ENCODE results near the gene MRPL50. TPM values are rescaled to one million over a fixed set of nuclear protein-coding genes. Genes with fewer than 3 reads are reported as not detected.

Gene MRPL50
- total RNA-seq, 4 donors from 2014 or later = 3.4 to 16.1 (median 9.5) TPM

GRCh38 chr9:101380295-101380694 lies 18.1 kb downstream of the MRPL50 start:
- in situ Hi-C loops (cut with MboI; ENCODE audit: low pct_ligation_motif_present in 1 of 4, low pct_unique_long_range_greater_than_20kb in 1 of 4, low sequenced_read_pairs in 3 of 4) = no loop called here
- H3K27me3 ChIP-seq = no peaks in the 10 kb centered on the region
- intact Hi-C loops (cut with DNase I; ENCODE audit: low total_unique reads) = no loop called here
- DNase-seq = no peak
- no peaks in the 10 kb centered on the region for H3K36me3 ChIP-seq
- H3K27ac ChIP-seq = no peak overlapping the region
- no peaks in the 10 kb centered on the region for H3K4me1 ChIP-seq
- H3K9me3 ChIP-seq = peaks cover 6 to 8% of the 10 kb centered on the region in 2 donors
- H3K4me3 ChIP-seq = no peak overlapping the region
- TF ChIP-seq EP300 (IDR thresholded peaks at IDR 0.05; ENCODE audit: low read depth) = no peak
- no peak for TF ChIP-seq POLR2A (IDR thresholded peaks at IDR 0.05)
- no peak for TF ChIP-seq CTCF (IDR thresholded peaks at IDR 0.05)
- no peak for TF ChIP-seq POLR2AphosphoS5 (IDR thresholded peaks at IDR 0.05)

- no peak for TF ChIP-seq POLR2AphosphoS5 (IDR thresholded peaks at IDR 0.05)
- no peak for TF ChIP-seq EP300 (IDR thresholded peaks at IDR 0.05; ENCODE audit: low read depth)
- no peak for TF ChIP-seq POLR2A (IDR thresholded peaks at IDR 0.05)
- no peak for TF ChIP-seq CTCF (IDR thresholded peaks at IDR 0.05)
- WGBS, 2 donors (ENCODE audit: low coverage in 1 of 2) = 80 to 90% methylated on average over 3 to 6 of the region's 6 CpGs
Observed at GRCh38 chr9:101376111-101376848, 22.1 kb downstream of the MRPL50 start.

GRCh38 chr9:101375546-101375945 lies 22.9 kb downstream of the MRPL50 start:
- Histone ChIP-seq H3K9me3 (peaks cover 0 to 3% of the 10 kb centered on the region in 2 donors), H3K4me3 (no peak overlapping the region), H3K27ac (no peak overlapping the region), H3K4me1 (no peaks in the 10 kb centered on the region), H3K36me3 (no peaks in the 10 kb centered on the region), H3K27me3 (no peaks in the 10 kb centered on the region)
- in situ Hi-C loops (cut with MboI; ENCODE audit: low pct_ligation_motif_present in 1 of 4, low pct_unique_long_range_greater_than_20kb in 1 of 4, low sequenced_read_pairs in 3 of 4) = no loop called here
- intact Hi-C loops (cut with DNase I; ENCODE audit: low total_unique reads) = no loop called here
- no peak for DNase-seq
- 88 to 89% methylated on average over 6 to 12 of the region's 12 CpGs for WGBS, 2 donors (ENCODE audit: low coverage in 1 of 2)
- TF ChIP-seq CTCF (IDR thresholded peaks at IDR 0.05) = no peak
- TF ChIP-seq EP300 (IDR thresholded peaks at IDR 0.05; ENCODE audit: low read depth) = no peak
- TF ChIP-seq POLR2AphosphoS5 (IDR thresholded peaks at IDR 0.05) = no peak
- no peak for TF ChIP-seq POLR2A (IDR thresholded peaks at IDR 0.05)

More at GRCh38 chr9:101376111-101376848, 22.1 kb downstream of the MRPL50 start:
- H3K27me3 ChIP-seq = no peaks in the 10 kb centered on the region
- no peak for DNase-seq
- in situ Hi-C loops (cut with MboI; ENCODE audit: low pct_ligation_motif_present in 1 of 4, low pct_unique_long_range_greater_than_20kb in 1 of 4, low sequenced_read_pairs in 3 of 4) (no loop called here), intact Hi-C loops (cut with DNase I; ENCODE audit: low total_unique reads) (no loop called here)
- no peak overlapping the region for H3K27ac ChIP-seq
- H3K9me3 ChIP-seq = peaks cover 0 to 3% of the 10 kb centered on the region in 2 donors
- no peaks in the 10 kb centered on the region for H3K4me1 ChIP-seq
- H3K4me3 ChIP-seq = no peak overlapping the region
- H3K36me3 ChIP-seq = no peaks in the 10 kb centered on the region

GRCh38 chr9:101372327-101373118 lies 25.9 kb downstream of the MRPL50 start:
- H3K27ac ChIP-seq = no peak overlapping the region
- no peaks in the 10 kb centered on the region for H3K36me3 ChIP-seq
- H3K27me3 ChIP-seq = no peaks in the 10 kb centered on the region
- no peaks in the 10 kb centered on the region for H3K4me1 ChIP-seq
- intact Hi-C loops (cut with DNase I; ENCODE audit: low total_unique reads) = no loop called here
- TF ChIP-seq POLR2AphosphoS5 (IDR thresholded peaks at IDR 0.05) (no peak), POLR2A (IDR thresholded peaks at IDR 0.05) (no peak), CTCF (IDR thresholded peaks at IDR 0.05) (no peak), EP300 (IDR thresholded peaks at IDR 0.05; ENCODE audit: low read depth) (no peak)
- DNase-seq = no peak
- no peak overlapping the region for H3K4me3 ChIP-seq
- peaks cover 0 to 3% of the 10 kb centered on the region in 2 donors for H3K9me3 ChIP-seq
- in situ Hi-C loops (cut with MboI; ENCODE audit: low pct_ligation_motif_present in 1 of 4, low pct_unique_long_range_greater_than_20kb in 1 of 4, low sequenced_read_pairs in 3 of 4) = no loop called here
- 71 to 83% methylated on average over 2 of the region's 2 CpGs for WGBS, 2 donors (ENCODE audit: low coverage in 1 of 2)

All from transverse colon (tissue), 4 donors.